ENCODE measurements around the gene GPC3.

DNA sequence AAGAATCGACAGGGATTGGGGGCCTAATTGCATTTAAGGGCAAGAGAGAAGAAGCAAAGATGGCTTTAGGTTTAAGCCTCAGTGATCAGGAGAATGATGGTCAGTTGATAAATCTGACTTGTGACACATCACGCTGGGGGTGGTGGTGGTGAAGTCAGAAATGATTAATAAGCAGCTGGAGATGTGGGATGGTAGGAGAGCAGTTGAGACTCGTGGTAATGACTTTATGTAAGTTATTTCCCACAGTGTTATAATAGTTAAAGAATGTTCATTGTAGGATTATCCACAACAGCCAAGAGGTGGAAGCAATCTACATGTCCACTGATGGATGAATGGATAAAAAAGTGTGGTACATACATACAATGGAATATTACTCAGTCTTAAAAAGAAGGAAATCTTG is 391.2 kb downstream of the GPC3 start:
- TF ChIP-seq REST (IDR thresholded peaks at IDR 0.05; ENCODE audit: low read depth) (no peak), SRF (IDR thresholded peaks at IDR 0.05; ENCODE audit: low read depth) (no peak), POLR2A (IDR thresholded peaks at IDR 0.05; ENCODE audit: borderline replicate concordance, extremely low read depth, insufficient read depth, insufficient read length) (no peak), SP1 (IDR thresholded peaks at IDR 0.05; ENCODE audit: low read depth) (no peak), EZH2 (IDR thresholded peaks at IDR 0.05) (no peak), RAD21 (IDR thresholded peaks at IDR 0.05; ENCODE audit: low read depth) (no peak), CEBPB (IDR thresholded peaks at IDR 0.05; ENCODE audit: low read depth) (no peak)
- TF ChIP-seq, protein P1, sequence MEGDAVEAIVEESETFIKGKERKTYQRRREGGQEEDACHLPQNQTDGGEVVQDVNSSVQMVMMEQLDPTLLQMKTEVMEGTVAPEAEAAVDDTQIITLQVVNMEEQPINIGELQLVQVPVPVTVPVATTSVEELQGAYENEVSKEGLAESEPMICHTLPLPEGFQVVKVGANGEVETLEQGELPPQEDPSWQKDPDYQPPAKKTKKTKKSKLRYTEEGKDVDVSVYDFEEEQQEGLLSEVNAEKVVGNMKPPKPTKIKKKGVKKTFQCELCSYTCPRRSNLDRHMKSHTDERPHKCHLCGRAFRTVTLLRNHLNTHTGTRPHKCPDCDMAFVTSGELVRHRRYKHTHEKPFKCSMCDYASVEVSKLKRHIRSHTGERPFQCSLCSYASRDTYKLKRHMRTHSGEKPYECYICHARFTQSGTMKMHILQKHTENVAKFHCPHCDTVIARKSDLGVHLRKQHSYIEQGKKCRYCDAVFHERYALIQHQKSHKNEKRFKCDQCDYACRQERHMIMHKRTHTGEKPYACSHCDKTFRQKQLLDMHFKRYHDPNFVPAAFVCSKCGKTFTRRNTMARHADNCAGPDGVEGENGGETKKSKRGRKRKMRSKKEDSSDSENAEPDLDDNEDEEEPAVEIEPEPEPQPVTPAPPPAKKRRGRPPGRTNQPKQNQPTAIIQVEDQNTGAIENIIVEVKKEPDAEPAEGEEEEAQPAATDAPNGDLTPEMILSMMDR (IDR thresholded peaks at IDR 0.05 in 2 of 3, conservative IDR thresholded peaks at IDR 0.05 in 1 of 3; ENCODE audit: borderline replicate concordance in 1 of 3, insufficient read depth in 1 of 3, low read depth in 2 of 3, low read length in 2 of 3), result no peak
